Lung (tissue), 16 donors: Measurements from ENCODE around the gene OR56A3. TPM values are rescaled to one million over a fixed set of nuclear protein-coding genes. Genes with fewer than 3 reads are reported as not detected.

ENCODE experiments used
- ATAC-seq: fragments of 200-7000 bp; cut with Tn5 transposase; one replicate; pipeline ENCODE4 v1.9.1; 2020; ENCODE audit warnings: moderate number of reproducible peaks; ENCODE audit not compliant: insufficient read depth, low FRiP score
- DNase-seq, 3 donors: peaks; one replicate each; pipeline ENCODE4 v3.0.0-alpha.2; 2013 to 2017
- H3K27ac ChIP-seq, 2 donors: one replicate each; pipeline ENCODE4 v1.5.1; 2013; ENCODE audit warnings: mild to moderate bottlenecking in 2 of 2, moderate library complexity in 2 of 2, control low read depth in 1 of 2, inconsistent platforms in 1 of 2, low read depth in 1 of 2, low read length in 1 of 2
- H3K27me3 ChIP-seq, 3 donors: one replicate each; pipeline ENCODE4 v1.5.1; 2013; ENCODE audit warnings: low read length in 2 of 3; ENCODE audit not compliant: control insufficient read depth in 3 of 3, insufficient read depth in 3 of 3
- H3K36me3 ChIP-seq, 4 donors: one replicate each; pipeline ENCODE4 v1.5.1; 2013; ENCODE audit warnings: low read length in 4 of 4, mild to moderate bottlenecking in 1 of 4, moderate library complexity in 1 of 4; ENCODE audit not compliant: control insufficient read depth in 4 of 4, insufficient read depth in 4 of 4
- H3K4me1 ChIP-seq, 5 donors: one replicate each; pipeline ENCODE4 v1.5.1; 2013; ENCODE audit warnings: low read length in 5 of 5, mild to moderate bottlenecking in 2 of 5, moderate library complexity in 1 of 5; ENCODE audit not compliant: control insufficient read depth in 5 of 5, insufficient read depth in 5 of 5
- H3K4me3 ChIP-seq: one replicate; pipeline ENCODE4 v1.5.1; 2013; ENCODE audit warnings: mild to moderate bottlenecking, control low read depth, moderate library complexity
- H3K9ac ChIP-seq, 2 donors: one replicate each; pipeline ENCODE4 v1.5.1; 2013; ENCODE audit warnings: low read length in 2 of 2, control low read depth in 1 of 2; ENCODE audit not compliant: insufficient read depth in 1 of 2
- H3K9me3 ChIP-seq, 4 donors: one replicate each; pipeline ENCODE4 v1.5.1; 2013; ENCODE audit warnings: low read length in 3 of 4, mild to moderate bottlenecking in 1 of 4, moderate library complexity in 1 of 4; ENCODE audit not compliant: control insufficient read depth in 4 of 4, insufficient read depth in 3 of 4
- WGBS, 2 donors: extraction: QIAGEN DNeasy Blood & Tissue Kit; methylation state at CpG; one replicate each; pipeline ENCODE4 v1.1.7; 2013; 5-methylcytosine and 5-hydroxymethylcytosine counted together
- long read RNA-seq, 5 donors: transcript quantifications; one replicate each; lab custom pipeline, GENCODE V29; 2026
- polyA plus RNA-seq, 2 donors: library from polyadenylated mRNA; stranded (reverse); fragments of 200-250 nt; gene quantifications; one replicate each; pipeline ENCODE4 v1.2.1, GENCODE V29; 2013
- total RNA-seq, 2 donors: library from RNA; depleted of rRNA in 1 of 2; stranded (reverse); fragments of >200 nt in 1 of 2; gene quantifications; one replicate each; pipeline ENCODE4 v1.2.1, GENCODE V29; 2014 to 2021
- TF ChIP-seq, protein P1 (sequence below): IDR thresholded peaks from 2 replicates; pipeline ENCODE4 v1.5.1; 2012; ENCODE audit warnings: mild to moderate bottlenecking; ENCODE audit errors: control extremely low read depth, extremely low read depth
- donor health status: control.
- donor health status: control.
- donor health status: Bipolar disorder and iron deficiency.
- donor health status: healthy.
- donor health status: DM: yes; HTN: yes; CAD: no.

OR56A3 gene
- not detected for total RNA-seq
- polyA plus RNA-seq, result not detected
- long read RNA-seq, donor 1, result 0 reads
- long read RNA-seq, donor 2, result 0 reads
- long read RNA-seq, donor 3, result 0 reads
- long read RNA-seq, donor 4, result 0 reads
- long read RNA-seq, donor 5, result 0 reads

DNA sequence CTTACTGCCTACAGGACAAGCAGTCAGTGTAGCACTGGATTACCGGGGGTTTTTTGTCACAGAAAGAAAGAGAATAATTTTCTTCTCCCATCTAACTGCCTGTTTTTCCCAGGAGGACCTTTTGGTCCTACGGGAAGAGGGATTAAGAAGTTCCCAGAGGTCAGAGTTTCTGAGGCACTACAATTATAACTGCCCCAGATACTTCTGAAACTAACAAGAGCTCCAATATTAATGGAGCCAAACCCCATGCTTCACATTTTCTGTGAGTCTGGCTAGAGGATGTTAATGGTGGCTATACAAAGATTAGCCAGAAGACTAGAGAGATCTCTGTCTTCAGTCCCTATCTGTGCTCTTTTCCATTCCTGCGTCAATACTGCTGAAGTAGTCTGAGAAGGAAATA, at the start of gene OR56A3:
Gene OR56A3, plus strand, starts transcription at position 301 of the 400 bp plus-strand sequence. CDS start 5,096 bp downstream, outside the sequence.
- H3K36me3 ChIP-seq, result no peaks in the 10 kb centered on the region
- TF ChIP-seq, protein P1, sequence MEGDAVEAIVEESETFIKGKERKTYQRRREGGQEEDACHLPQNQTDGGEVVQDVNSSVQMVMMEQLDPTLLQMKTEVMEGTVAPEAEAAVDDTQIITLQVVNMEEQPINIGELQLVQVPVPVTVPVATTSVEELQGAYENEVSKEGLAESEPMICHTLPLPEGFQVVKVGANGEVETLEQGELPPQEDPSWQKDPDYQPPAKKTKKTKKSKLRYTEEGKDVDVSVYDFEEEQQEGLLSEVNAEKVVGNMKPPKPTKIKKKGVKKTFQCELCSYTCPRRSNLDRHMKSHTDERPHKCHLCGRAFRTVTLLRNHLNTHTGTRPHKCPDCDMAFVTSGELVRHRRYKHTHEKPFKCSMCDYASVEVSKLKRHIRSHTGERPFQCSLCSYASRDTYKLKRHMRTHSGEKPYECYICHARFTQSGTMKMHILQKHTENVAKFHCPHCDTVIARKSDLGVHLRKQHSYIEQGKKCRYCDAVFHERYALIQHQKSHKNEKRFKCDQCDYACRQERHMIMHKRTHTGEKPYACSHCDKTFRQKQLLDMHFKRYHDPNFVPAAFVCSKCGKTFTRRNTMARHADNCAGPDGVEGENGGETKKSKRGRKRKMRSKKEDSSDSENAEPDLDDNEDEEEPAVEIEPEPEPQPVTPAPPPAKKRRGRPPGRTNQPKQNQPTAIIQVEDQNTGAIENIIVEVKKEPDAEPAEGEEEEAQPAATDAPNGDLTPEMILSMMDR, result no peak

DNA sequence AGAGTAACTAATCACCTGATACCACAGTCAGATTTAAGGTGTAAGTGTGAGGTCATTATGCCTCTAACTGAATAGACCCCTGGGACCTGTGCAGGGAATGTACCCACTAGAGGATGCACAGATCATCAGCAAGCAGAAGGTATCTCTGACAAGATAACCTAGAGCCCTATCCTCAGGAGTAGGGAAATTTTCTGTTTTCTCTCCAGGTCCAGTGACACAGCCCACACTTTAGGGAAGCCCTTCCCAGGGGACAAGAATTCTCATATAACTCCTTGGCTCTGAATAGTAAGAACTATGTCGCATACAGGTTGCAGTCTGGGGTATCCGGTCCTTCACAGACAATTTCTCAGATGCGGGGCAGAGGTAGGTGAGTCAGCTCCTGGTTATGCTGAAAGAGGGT, 49.1 kb upstream of the OR56A3 start, which contains the start of gene OR52E5:
Gene OR52E5, plus strand, starts transcription at position 301 of the 400 bp plus-strand sequence. CDS start 7,569 bp downstream, outside the sequence.
- ATAC-seq (no peak), DNase-seq (no peak)
- H3K4me3 ChIP-seq, result no peak within 1 kb of the TSS
- no peaks in the 10 kb centered on the region for H3K4me1 ChIP-seq
- H3K27ac ChIP-seq, result no peak within 1 kb of the TSS
- no peaks in the 10 kb centered on the region for H3K36me3 ChIP-seq
- TF ChIP-seq, protein P1, result no peak
- WGBS, 2 donors, result 88 to 100% methylated on average over 3 of the region's 3 CpGs
- no peaks in the 10 kb centered on the region for H3K9me3 ChIP-seq
- H3K9ac ChIP-seq, result no peak within 1 kb of the TSS
- H3K27me3 ChIP-seq, result no peaks in the 10 kb centered on the region

More for the DNA sequence above, at the start of gene OR56A3:
- Histone ChIP-seq H3K9ac (no peak within 1 kb of the TSS), H3K4me3 (no peak within 1 kb of the TSS), H3K27me3 (no peaks in the 10 kb centered on the region), H3K27ac (no peak within 1 kb of the TSS), H3K4me1 (no peaks in the 10 kb centered on the region), H3K9me3 (peaks cover 0 to 7% (median under 1%) of the 10 kb centered on the region in 4 donors)
- no peak for ATAC-seq
- DNase-seq, result no peak
- 83 to 89% methylated on average over 3 of the region's 3 CpGs for WGBS, 2 donors

GRCh38 chr11:5899534-5899933, 42.5 kb upstream of the OR56A3 start:
- Histone ChIP-seq H3K9me3 (no peaks in the 10 kb centered on the region), H3K4me3 (no peak overlapping the region), H3K27me3 (no peaks in the 10 kb centered on the region), H3K36me3 (no peaks in the 10 kb centered on the region), H3K4me1 (no peaks in the 10 kb centered on the region), H3K9ac (no peak overlapping the region), H3K27ac (no peak overlapping the region)
- 91 to 97% methylated on average over 2 of the region's 2 CpGs for WGBS, 2 donors
- DNase-seq (no peak), ATAC-seq (no peak)
- TF ChIP-seq, protein P1, result no peak

GRCh38 chr11:5910540-5910939, 31.5 kb upstream of the OR56A3 start:
- WGBS, 2 donors, result 68 to 85% methylated on average over 2 of the region's 2 CpGs
- H3K4me1 ChIP-seq, result no peaks in the 10 kb centered on the region
- H3K9ac ChIP-seq, result no peak overlapping the region
- peaks cover 0 to 11% (median 1%) of the 10 kb centered on the region in 4 donors for H3K9me3 ChIP-seq
- DNase-seq, result no peak
- no peaks in the 10 kb centered on the region for H3K27me3 ChIP-seq
- no peaks in the 10 kb centered on the region for H3K36me3 ChIP-seq
- no peak overlapping the region for H3K27ac ChIP-seq
- no peak for ATAC-seq
- TF ChIP-seq, protein P1, result no peak
- no peak overlapping the region for H3K4me3 ChIP-seq
